H9 (cell line): Measurements from ENCODE around the gene GIGYF1. TPM values are rescaled to one million over a fixed set of nuclear protein-coding genes. Genes with fewer than 3 reads are reported as not detected.

ENCODE experiments used
- DNase-seq: peaks from one replicate; pipeline ENCODE4 v3.0.0-alpha.2; 2017
- H2AFZ ChIP-seq: one replicate; pipeline ENCODE4 v1.6.1; 2013; ENCODE audit warnings: mild to moderate bottlenecking, low read length, control low read depth, moderate library complexity
- H2AK5ac ChIP-seq: 2 replicates; pipeline ENCODE4 v1.6.1; 2013; ENCODE audit warnings: low read length, control low read depth, mixed read lengths; ENCODE audit not compliant: insufficient read length
- H2BK120ac ChIP-seq: one replicate; pipeline ENCODE4 v1.6.1; 2013; ENCODE audit warnings: low read depth, mild to moderate bottlenecking, low read length, control low read depth, inconsistent platforms; ENCODE audit not compliant: poor library complexity, severe bottlenecking
- H2BK12ac ChIP-seq: 2 replicates; pipeline ENCODE4 v1.6.1; 2013; ENCODE audit warnings: low read length, control low read depth, mixed read lengths, low read depth; ENCODE audit not compliant: insufficient read length
- H2BK15ac ChIP-seq: 2 replicates; pipeline ENCODE4 v1.6.1; 2013; ENCODE audit warnings: low read depth, low read length, control low read depth
- H2BK20ac ChIP-seq: one replicate; pipeline ENCODE4 v1.6.1; 2013; ENCODE audit warnings: low read depth, mild to moderate bottlenecking, low read length, control low read depth, inconsistent platforms; ENCODE audit not compliant: poor library complexity, severe bottlenecking
- H2BK5ac ChIP-seq: 2 replicates; pipeline ENCODE4 v1.6.1; 2013; ENCODE audit warnings: low read length, control low read depth, mixed read lengths; ENCODE audit not compliant: insufficient read length
- H3K14ac ChIP-seq: 2 replicates; pipeline ENCODE4 v1.6.1; 2013; ENCODE audit warnings: low read length, control low read depth; ENCODE audit not compliant: insufficient read depth
- H3K18ac ChIP-seq: 2 replicates; pipeline ENCODE4 v1.6.1; 2013; ENCODE audit warnings: low read depth, mild to moderate bottlenecking, mixed read lengths, low read length, control low read depth; ENCODE audit not compliant: insufficient read length
- H3K23ac ChIP-seq: 2 replicates; pipeline ENCODE4 v1.6.1; 2013; ENCODE audit warnings: low read length, control low read depth, mixed read lengths, low read depth; ENCODE audit not compliant: insufficient read length
- H3K23me2 ChIP-seq: 2 replicates; pipeline ENCODE4 v1.6.1; 2013; ENCODE audit warnings: low read depth, mild to moderate bottlenecking, mixed read lengths, low read length, control low read depth; ENCODE audit not compliant: insufficient read length, poor library complexity, severe bottlenecking
- H3K27ac ChIP-seq: 2 replicates; pipeline ENCODE4 v1.5.1; 2013; ENCODE audit warnings: low read length, control low read depth, mixed read lengths, low read depth; ENCODE audit not compliant: insufficient read length
- H3K27me3 ChIP-seq: 2 replicates; pipeline ENCODE4 v1.6.1; 2013; ENCODE audit warnings: low read length, control low read depth, inconsistent platforms; ENCODE audit not compliant: insufficient read depth
- H3K4ac ChIP-seq: 2 replicates; pipeline ENCODE4 v1.6.1; 2013; ENCODE audit warnings: low read depth, mild to moderate bottlenecking, control low read depth, inconsistent platforms, low read length, moderate library complexity
- H3K4me1 ChIP-seq: 2 replicates; pipeline ENCODE4 v1.6.1; 2013; ENCODE audit warnings: low read length, control low read depth, inconsistent platforms; ENCODE audit not compliant: insufficient read depth
- H3K4me2 ChIP-seq: 2 replicates; pipeline ENCODE4 v1.6.1; 2013; ENCODE audit warnings: low read length, control low read depth, mixed read lengths; ENCODE audit not compliant: insufficient read length, insufficient read depth
- H3K56ac ChIP-seq: 2 replicates; pipeline ENCODE4 v1.6.1; 2013; ENCODE audit warnings: low read depth, mild to moderate bottlenecking, mixed read lengths, low read length, control low read depth; ENCODE audit not compliant: insufficient read length
- H3K79me1 ChIP-seq: 2 replicates; pipeline ENCODE4 v1.6.1; 2013; ENCODE audit warnings: low read depth, mild to moderate bottlenecking, moderate library complexity, low read length, control low read depth, inconsistent platforms; ENCODE audit not compliant: insufficient read depth, poor library complexity, severe bottlenecking
- H3K79me2 ChIP-seq: 2 replicates; pipeline ENCODE4 v1.6.1; 2013; ENCODE audit warnings: low read length, control low read depth, inconsistent platforms; ENCODE audit not compliant: insufficient read depth
- H3K9ac ChIP-seq: 2 replicates; pipeline ENCODE4 v1.6.1; 2013; ENCODE audit warnings: low read length, control low read depth, mixed read lengths; ENCODE audit not compliant: insufficient read length; ENCODE audit errors: extremely low read depth
- H3K9me3 ChIP-seq: one replicate; pipeline ENCODE4 v1.6.1; 2013; ENCODE audit warnings: low read depth, low read length, inconsistent platforms; ENCODE audit not compliant: control insufficient read depth
- H3T11ph ChIP-seq: one replicate; pipeline ENCODE4 v1.6.1; 2013; ENCODE audit warnings: mild to moderate bottlenecking, low read length, control low read depth, inconsistent platforms
- H4K20me1 ChIP-seq: one replicate; pipeline ENCODE4 v1.6.1; 2013; ENCODE audit not compliant: control insufficient read depth, insufficient read length, insufficient read depth
- H4K5ac ChIP-seq: 2 replicates; pipeline ENCODE4 v1.6.1; 2013; ENCODE audit warnings: low read depth, mild to moderate bottlenecking, mixed read lengths, low read length, control low read depth; ENCODE audit not compliant: insufficient read length
- H4K8ac ChIP-seq: replicated peaks from 2 replicates; pipeline ENCODE4 v1.6.1; 2013; ENCODE audit warnings: low read length, control low read depth, mixed read lengths, low read depth; ENCODE audit not compliant: insufficient read length
- H4K91ac ChIP-seq: 2 replicates; pipeline ENCODE4 v1.6.1; 2013; ENCODE audit warnings: low read depth, mild to moderate bottlenecking, moderate library complexity, mixed read lengths, low read length, control low read depth; ENCODE audit not compliant: insufficient read length
- H3K27ac Mint-ChIP-seq, 3 experiments: 2 replicates in 2 of 3; 3 replicates in 1 of 3; pipeline ENCODE4 v1.8.0; 2020 to 2021; ENCODE audit warnings: mixed read lengths in 3 of 3, mild to moderate bottlenecking in 1 of 3, moderate library complexity in 1 of 3
- H3K27me3 Mint-ChIP-seq: 2 replicates; pipeline ENCODE4 v1.8.0; 2021; ENCODE audit warnings: low read depth, mild to moderate bottlenecking, moderate library complexity, mixed read lengths
- H3K36me3 Mint-ChIP-seq, 3 experiments: 2 replicates in 2 of 3; 3 replicates in 1 of 3; pipeline ENCODE4 v1.8.0; 2020 to 2021; ENCODE audit warnings: low read depth in 3 of 3, mixed read lengths in 3 of 3; ENCODE audit not compliant: insufficient read depth in 1 of 3
- H3K4me1 Mint-ChIP-seq, 2 experiments: 2 replicates each; pipeline ENCODE4 v1.8.0; 2020; ENCODE audit warnings: mixed read lengths in 2 of 2
- H3K4me3 Mint-ChIP-seq, 2 experiments: 2 replicates in 1 of 2; 3 replicates in 1 of 2; pipeline ENCODE4 v1.8.0; 2020 to 2021; ENCODE audit warnings: mild to moderate bottlenecking in 2 of 2, mixed read lengths in 2 of 2, moderate library complexity in 1 of 2
- H3K9me3 Mint-ChIP-seq, 2 experiments: 2 replicates in 1 of 2; 3 replicates in 1 of 2; pipeline ENCODE4 v1.8.0; 2020; ENCODE audit warnings: mild to moderate bottlenecking in 2 of 2, mixed read lengths in 2 of 2, moderate library complexity in 1 of 2
- WGBS: extraction: QIAGEN DNeasy Blood & Tissue Kit; methylation state at CpG from one replicate; pipeline ENCODE4 v1.1.7; 2013; ENCODE audit warnings: missing lambda C conversion rate, low lambda C conversion rate, mixed read lengths; ENCODE audit not compliant: insufficient read length; ENCODE audit errors: extremely low coverage; 5-methylcytosine and 5-hydroxymethylcytosine counted together
- total RNA-seq: library from RNA; stranded (reverse); gene quantifications from 2 replicates; pipeline ENCODE4 v1.2.1, GENCODE V29; 2021
- TF ChIP-seq, protein P1 (sequence below): fragments of 200-600 bp; sonication (generic); conservative IDR thresholded peaks from 3 replicates; pipeline ENCODE4 v1.8.0; 2021; ENCODE audit warnings: antibody characterized with exemption, mild to moderate bottlenecking

GIGYF1 gene
- total RNA-seq, 1 experiment from 2014 or later, result 104 TPM

DNA sequence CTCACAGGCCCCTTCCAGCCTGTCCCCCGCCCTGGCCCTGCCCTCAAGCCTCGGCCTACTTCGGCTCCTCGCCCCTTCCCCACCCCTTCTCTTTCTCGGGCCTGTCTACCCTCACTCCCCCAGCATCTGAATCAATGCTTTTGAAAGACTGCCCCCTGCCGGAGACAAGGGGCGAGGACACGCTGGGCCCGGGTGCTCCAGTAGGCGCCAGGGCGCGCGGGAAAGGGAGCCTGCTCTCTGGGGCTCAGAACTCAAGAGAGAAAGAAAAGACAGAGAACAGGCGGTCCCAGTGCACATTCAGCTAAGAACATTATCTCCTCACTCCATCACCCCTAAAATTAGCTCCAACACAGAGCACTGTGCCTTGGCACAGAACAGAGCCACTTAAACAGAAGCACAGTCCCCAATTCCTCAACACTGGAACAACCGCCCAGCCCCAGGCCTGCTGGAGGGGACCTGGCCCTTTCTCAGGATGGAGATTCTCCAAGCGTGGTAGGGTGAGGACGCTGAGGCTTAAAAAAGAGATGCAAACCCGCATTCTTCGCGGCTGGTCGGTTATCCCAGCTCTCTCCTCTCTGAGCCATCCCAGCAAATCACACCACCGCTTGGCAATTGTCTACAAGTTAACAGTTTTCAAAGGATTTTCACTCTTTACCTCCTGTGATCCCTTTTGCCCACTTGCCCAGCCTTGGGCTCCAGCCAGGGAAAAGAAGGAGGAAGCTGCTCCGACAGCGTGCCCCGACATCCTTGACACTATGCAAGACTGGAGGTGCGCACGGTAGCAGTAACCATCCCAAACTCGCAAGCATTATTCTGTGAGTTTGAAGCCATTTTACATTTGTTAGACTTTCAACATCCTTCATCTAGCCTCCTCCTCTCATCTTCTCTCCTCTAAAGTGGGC, 2.1 kb downstream of the GIGYF1 start:
- Histone ChIP-seq H2AK5ac (no peak overlapping the region), H3K23ac (no peak overlapping the region), H2BK12ac (no peak overlapping the region), H2BK20ac (no peak overlapping the region), H4K20me1 (no peaks in the 10 kb centered on the region), H3K79me1 (peaks cover 5% of the 10 kb centered on the region), H2BK15ac (no peak overlapping the region), H3K23me2 (peaks cover 12% of the 10 kb centered on the region), H3K4me1 (0 out of 2 replicates have a peak, but pooled peaks cover 5% of the 10 kb centered on the region), H4K5ac (no peak overlapping the region), H2BK5ac (no peak overlapping the region), H4K91ac (no peak overlapping the region), H3K4ac (no peak overlapping the region), H3K56ac (no peak overlapping the region), H3K4me2 (peak overlapping the region; percentile 80), H3T11ph (no peak overlapping the region), H3K14ac (no peak overlapping the region), H3K27ac (no peak overlapping the region), H3K18ac (no peak overlapping the region), H3K9ac (peak overlapping the region; percentile 82), H3K79me2 (peaks cover 30% of the 10 kb centered on the region; the same call in 1 of the 2 replicates), H3K9me3 (no peaks in the 10 kb centered on the region), H2AFZ (no peak overlapping the region), H4K8ac (no peak overlapping the region), H2BK120ac (no peak overlapping the region), H3K27me3 (no peaks in the 10 kb centered on the region)
- no CpG with 5 or more reads among the region's 28 CpGs for WGBS
- Mint-ChIP-seq H3K27me3 (peaks cover 2% of the 10 kb centered on the region; the same call in 1 of the 2 replicates), H3K27ac (peak overlapping the region; percentile 51 to 98 (median 90); a peak in 6 of 7 replicates), H3K36me3 (peaks cover 20 to 36% (median 35%) of the 10 kb centered on the region in 3 experiments), H3K9me3 (no peaks in the 10 kb centered on the region), H3K4me3 (peak overlapping the region; percentile 97), H3K4me1 (peaks cover 28 to 43% of the 10 kb centered on the region in 2 experiments)
- DNase-seq, result peak; percentile 89
- TF ChIP-seq, protein P1, sequence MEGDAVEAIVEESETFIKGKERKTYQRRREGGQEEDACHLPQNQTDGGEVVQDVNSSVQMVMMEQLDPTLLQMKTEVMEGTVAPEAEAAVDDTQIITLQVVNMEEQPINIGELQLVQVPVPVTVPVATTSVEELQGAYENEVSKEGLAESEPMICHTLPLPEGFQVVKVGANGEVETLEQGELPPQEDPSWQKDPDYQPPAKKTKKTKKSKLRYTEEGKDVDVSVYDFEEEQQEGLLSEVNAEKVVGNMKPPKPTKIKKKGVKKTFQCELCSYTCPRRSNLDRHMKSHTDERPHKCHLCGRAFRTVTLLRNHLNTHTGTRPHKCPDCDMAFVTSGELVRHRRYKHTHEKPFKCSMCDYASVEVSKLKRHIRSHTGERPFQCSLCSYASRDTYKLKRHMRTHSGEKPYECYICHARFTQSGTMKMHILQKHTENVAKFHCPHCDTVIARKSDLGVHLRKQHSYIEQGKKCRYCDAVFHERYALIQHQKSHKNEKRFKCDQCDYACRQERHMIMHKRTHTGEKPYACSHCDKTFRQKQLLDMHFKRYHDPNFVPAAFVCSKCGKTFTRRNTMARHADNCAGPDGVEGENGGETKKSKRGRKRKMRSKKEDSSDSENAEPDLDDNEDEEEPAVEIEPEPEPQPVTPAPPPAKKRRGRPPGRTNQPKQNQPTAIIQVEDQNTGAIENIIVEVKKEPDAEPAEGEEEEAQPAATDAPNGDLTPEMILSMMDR, result peak; percentile 96
